ENCODE data around the gene IL18R1.
"Not testable (repeated sequence)": the region's sequence is repeated elsewhere in the genome, so short reads cannot be mapped to it uniquely, and the experiment has no call there.

The IL18R1 gene

GRCh38 chr2:102355526-102356380, at the start of gene IL18R1:
Gene IL18R1, plus strand, starts transcription at chr2:102355796. Its CDS starts 6,865 bp downstream, at chr2:102362661.
- no peak for FAIRE-seq

GRCh38 chr2:102306125-102306524, 49.5 kb upstream of the IL18R1 start:
- FAIRE-seq: no peak

- no peak for FAIRE-seq
These were observed 44.5 kb upstream of the IL18R1 start, which contains the start of gene IL1RL1 for GRCh38 chr2:102310964-102311640. Gene IL1RL1, plus strand, starts transcription at chr2:102311563. Its CDS starts 26,702 bp downstream, at chr2:102338265.

GRCh38 chr2:102313025-102313424, 42.6 kb upstream of the IL18R1 start:
- no peak for FAIRE-seq

GRCh38 chr2:102313471-102313870, 42.1 kb upstream of the IL18R1 start:
- no peak for FAIRE-seq

- FAIRE-seq: no peak
These were observed 41.6 kb upstream of the IL18R1 start for GRCh38 chr2:102313950-102314349.

GRCh38 chr2:102315921-102316320, 39.7 kb upstream of the IL18R1 start:
- no peak for FAIRE-seq

- no peak for FAIRE-seq
These were observed 37.9 kb upstream of the IL18R1 start for GRCh38 chr2:102317715-102318114.

- no peak for FAIRE-seq
These were observed 37.2 kb upstream of the IL18R1 start for GRCh38 chr2:102318437-102318836.

GRCh38 chr2:102321941-102322719, 33.5 kb upstream of the IL18R1 start:
- no peak for FAIRE-seq

GRCh38 chr2:102324914-102325313, 30.7 kb upstream of the IL18R1 start:
- not testable (repeated sequence) for FAIRE-seq

- FAIRE-seq: no peak
These were observed 24.1 kb upstream of the IL18R1 start for GRCh38 chr2:102331311-102331980.

- FAIRE-seq: no peak
These were observed 21.1 kb upstream of the IL18R1 start for GRCh38 chr2:102334486-102334885.

GRCh38 chr2:102335871-102336366, 19.7 kb upstream of the IL18R1 start:
- FAIRE-seq: no peak

GRCh38 chr2:102336502-102336945, 19.1 kb upstream of the IL18R1 start:
- FAIRE-seq: no peak

GRCh38 chr2:102337012-102337411, 18.6 kb upstream of the IL18R1 start:
- no peak for FAIRE-seq

GRCh38 chr2:102337481-102338386, 17.9 kb upstream of the IL18R1 start:
- no peak for FAIRE-seq

- no peak for FAIRE-seq
These were observed 14.8 kb upstream of the IL18R1 start for GRCh38 chr2:102340778-102341177.

GRCh38 chr2:102342888-102343287, 12.7 kb upstream of the IL18R1 start:
- FAIRE-seq: no peak

- no peak for FAIRE-seq
These were observed 11.2 kb upstream of the IL18R1 start for GRCh38 chr2:102344397-102344796.

GRCh38 chr2:102345329-102345920, 10.2 kb upstream of the IL18R1 start:
- no peak for FAIRE-seq
